Frontal cortex (tissue), 4 donors: ENCODE results near the gene RASGRF2. TPM values are rescaled to one million over a fixed set of nuclear protein-coding genes. Genes with fewer than 3 reads are reported as not detected.
A peak's percentile ranks its signal among the peaks of the same experiment; 100 is the strongest.

ENCODE experiments used
- DNase-seq, 2 donors: peaks; one replicate each; pipeline ENCODE4 v3.0.0; 2012; ENCODE audit warnings: low spot score in 2 of 2
- FAIRE-seq: peaks from 2 replicates; lab custom pipeline; 2012; peaks lifted over from hg19 to GRCh38; lab: Jason Lieb, UNC
- total RNA-seq: library from RNA; depleted of rRNA; stranded (reverse); fragments of >200 nt; gene quantifications from one replicate; pipeline ENCODE4 v1.2.3, GENCODE V29; 2014
- donor health status: control.
- donor health status: control.
- donor health status: control.

RASGRF2 gene, protein sequence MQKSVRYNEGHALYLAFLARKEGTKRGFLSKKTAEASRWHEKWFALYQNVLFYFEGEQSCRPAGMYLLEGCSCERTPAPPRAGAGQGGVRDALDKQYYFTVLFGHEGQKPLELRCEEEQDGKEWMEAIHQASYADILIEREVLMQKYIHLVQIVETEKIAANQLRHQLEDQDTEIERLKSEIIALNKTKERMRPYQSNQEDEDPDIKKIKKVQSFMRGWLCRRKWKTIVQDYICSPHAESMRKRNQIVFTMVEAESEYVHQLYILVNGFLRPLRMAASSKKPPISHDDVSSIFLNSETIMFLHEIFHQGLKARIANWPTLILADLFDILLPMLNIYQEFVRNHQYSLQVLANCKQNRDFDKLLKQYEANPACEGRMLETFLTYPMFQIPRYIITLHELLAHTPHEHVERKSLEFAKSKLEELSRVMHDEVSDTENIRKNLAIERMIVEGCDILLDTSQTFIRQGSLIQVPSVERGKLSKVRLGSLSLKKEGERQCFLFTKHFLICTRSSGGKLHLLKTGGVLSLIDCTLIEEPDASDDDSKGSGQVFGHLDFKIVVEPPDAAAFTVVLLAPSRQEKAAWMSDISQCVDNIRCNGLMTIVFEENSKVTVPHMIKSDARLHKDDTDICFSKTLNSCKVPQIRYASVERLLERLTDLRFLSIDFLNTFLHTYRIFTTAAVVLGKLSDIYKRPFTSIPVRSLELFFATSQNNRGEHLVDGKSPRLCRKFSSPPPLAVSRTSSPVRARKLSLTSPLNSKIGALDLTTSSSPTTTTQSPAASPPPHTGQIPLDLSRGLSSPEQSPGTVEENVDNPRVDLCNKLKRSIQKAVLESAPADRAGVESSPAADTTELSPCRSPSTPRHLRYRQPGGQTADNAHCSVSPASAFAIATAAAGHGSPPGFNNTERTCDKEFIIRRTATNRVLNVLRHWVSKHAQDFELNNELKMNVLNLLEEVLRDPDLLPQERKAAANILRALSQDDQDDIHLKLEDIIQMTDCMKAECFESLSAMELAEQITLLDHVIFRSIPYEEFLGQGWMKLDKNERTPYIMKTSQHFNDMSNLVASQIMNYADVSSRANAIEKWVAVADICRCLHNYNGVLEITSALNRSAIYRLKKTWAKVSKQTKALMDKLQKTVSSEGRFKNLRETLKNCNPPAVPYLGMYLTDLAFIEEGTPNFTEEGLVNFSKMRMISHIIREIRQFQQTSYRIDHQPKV (N-terminal part only)
- 12.2 TPM for total RNA-seq

GRCh38 chr5:80959768-80960442 lies at the start of gene RASGRF2:
RASGRF2 (plus strand) TSS chr5:80960363; CDS start chr5:80960739, 376 bp downstream.
- DNase-seq, result peak; percentile 59 to 67
- FAIRE-seq, result no peak

GRCh38 chr5:80912479-80912878 lies 47.7 kb upstream of the RASGRF2 start:
- DNase-seq (no peak), FAIRE-seq (no peak)

- no peak for DNase-seq
- FAIRE-seq, result no peak
These were observed 44.4 kb upstream of the RASGRF2 start for GRCh38 chr5:80915716-80916115.

DNA sequence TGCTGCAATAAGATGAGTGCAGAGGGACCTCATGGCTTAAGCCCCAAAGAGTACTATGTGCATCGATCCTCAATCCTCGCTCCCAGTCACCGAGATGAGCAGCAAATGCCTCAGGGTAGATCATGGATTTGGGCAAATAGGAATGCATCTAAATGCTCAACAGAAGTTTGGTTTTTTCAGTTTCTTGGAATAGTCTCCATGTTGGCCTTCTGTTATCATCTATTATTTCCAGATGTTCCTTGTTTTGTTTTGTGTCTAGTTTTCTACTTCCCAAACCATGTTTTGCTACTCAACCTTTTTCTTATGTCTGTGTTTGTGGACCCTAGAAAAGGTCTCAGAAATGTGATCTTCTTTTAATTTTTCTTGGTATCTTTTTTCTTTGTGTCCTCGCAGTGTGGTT lies 43.5 kb upstream of the RASGRF2 start:
- no peak for FAIRE-seq

DNA sequence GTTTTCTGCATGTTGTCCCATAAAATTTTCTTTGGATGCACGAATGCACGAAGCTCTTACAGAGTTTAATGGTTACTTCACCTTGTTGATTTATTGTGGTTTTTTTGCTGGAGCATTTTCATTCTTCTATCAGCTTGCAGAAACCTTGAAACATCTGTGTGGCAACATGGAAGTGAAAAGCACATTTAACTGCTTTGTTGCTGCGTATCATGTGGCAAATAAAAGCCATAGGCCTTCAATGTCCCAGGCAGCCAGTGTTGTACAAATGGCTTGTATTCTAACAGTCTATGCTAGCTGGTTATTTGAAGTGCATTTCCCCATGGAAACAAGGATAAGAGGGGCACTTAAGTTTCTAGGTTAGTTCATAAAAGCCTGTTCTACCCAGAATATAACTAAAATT lies 42.5 kb upstream of the RASGRF2 start:
- FAIRE-seq, result no peak
- no peak for DNase-seq

More for the DNA sequence above, 43.5 kb upstream of the RASGRF2 start:
- DNase-seq, result no peak

DNA sequence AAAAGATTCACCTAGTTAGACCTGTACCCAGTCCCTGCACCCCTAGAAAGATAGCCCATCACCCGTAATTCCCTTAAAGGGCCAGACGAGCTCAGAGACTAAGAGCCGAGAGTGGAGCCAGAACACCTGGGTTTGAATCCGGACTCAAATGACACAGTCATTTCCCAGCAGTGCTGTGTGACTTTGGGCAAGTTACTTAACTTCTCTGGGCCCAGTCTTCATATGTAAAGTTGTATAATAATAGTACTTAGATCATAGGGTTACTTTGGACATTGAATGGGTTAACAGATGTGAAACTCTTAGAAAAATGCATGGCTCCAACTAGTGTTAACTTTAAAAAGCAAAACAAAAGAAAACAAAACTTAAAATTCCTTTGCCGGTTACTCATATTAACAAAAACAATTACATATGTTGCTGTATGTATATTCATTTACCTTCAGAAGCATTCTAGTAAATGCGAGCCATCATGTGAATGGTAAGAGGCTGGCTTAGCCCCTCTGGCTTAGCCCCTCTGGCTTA lies 40.4 kb upstream of the RASGRF2 start:
- DNase-seq (no peak), FAIRE-seq (no peak)

DNA sequence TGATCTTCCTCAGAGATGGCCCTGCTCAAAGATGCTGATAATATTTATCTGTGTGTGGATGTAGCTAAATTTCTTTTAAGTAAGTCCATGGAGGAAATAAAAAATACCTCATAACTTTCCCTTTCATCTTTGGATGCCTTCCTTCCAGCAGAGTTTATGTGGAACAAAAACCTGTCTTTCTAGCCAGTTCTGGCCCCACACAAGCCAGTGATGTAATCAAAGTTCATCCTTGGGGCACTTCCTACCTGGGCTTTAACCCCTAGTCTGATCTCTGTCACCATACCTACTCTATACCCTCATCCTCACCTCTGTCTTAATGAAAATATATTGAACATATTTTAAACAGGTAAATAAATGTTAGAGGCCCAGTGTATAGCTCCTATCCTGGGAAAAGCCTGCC lies 39.8 kb upstream of the RASGRF2 start:
- DNase-seq (no peak), FAIRE-seq (no peak)

GRCh38 chr5:80921026-80921425 lies 39.1 kb upstream of the RASGRF2 start:
- DNase-seq (no peak), FAIRE-seq (no peak)

DNA sequence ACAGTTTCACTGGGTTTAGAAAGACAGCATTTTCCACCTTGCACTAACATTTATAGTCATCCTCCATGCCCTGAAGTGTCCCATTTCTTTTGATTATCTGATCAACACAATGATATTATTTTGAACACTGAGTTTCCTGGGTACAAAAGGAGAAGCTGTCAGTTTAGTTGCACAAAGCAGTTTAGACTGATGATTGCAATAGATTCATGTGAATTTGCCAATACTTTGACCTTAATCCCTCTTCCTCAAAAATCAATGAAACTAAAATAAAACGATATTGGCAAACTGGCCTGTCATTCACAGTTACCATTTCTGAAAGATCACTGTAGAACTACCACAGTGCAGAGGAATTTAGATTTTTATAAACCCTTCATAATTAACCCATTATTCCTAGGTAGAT lies 34.2 kb upstream of the RASGRF2 start:
- no peak for DNase-seq
- FAIRE-seq, result no peak

DNA sequence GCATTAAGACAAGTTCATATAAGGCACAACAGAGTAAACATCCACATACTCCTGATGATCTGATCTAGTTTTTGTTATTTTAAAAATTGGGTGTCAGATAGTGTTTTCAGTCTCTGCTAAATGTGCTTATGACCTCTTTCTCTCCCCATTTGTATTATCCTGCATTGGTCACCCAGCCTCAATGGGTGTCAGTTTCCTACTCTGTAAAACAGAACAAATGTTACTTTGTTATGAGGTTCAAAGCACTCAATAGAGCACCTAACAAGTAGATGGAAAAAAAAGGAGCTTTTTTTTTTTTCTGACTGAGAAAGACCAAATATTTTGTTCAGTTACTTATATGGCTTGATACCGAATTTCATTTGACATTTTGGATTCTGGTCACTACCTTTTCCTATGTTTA lies 33.6 kb upstream of the RASGRF2 start:
- FAIRE-seq (peak; percentile 10), DNase-seq (no peak)

GRCh38 chr5:80926979-80927656 lies 33.0 kb upstream of the RASGRF2 start:
- FAIRE-seq (no peak), DNase-seq (no peak)

- FAIRE-seq, result no peak
- no peak for DNase-seq
These were observed 32.1 kb upstream of the RASGRF2 start for GRCh38 chr5:80928073-80928472.

DNA sequence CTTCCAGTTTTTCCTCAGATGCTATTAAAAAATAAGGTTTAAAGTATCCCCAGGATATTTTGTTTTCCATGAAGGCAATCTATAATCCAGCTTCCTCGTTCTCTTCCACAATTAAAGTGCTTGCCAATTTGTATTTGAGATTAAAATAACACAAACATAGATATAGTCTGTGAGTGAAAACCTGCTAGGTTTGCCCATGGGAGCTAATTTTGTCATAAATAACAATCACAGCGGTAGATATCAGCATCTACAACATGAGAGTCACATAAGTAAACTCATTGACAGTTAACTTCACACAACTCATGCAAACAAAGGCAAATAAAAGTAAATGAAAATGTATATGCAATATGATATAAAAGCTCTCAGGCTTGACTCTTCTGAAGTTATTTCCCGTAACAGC lies 29.2 kb upstream of the RASGRF2 start:
- no peak for DNase-seq
- no peak for FAIRE-seq

DNA sequence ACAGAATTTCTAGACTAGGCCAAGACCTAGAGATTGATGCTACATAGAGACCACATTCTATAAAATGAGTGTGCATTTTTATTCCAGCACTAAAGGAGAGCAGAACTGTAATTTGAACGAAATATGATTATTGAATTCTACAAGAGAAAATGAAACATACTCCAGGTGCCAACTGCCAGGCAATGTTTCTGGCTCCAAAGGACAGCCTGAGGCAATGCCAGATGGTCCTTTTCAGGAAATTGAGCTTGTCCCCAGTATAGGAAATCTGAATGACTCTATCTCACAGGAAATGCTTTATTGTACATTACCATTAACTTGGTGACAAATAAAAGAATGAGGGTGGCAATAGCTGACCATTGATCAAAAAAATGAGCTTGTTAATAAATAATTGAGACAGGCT lies 28.8 kb upstream of the RASGRF2 start:
- no peak for DNase-seq
- no peak for FAIRE-seq

GRCh38 chr5:80933036-80933435 lies 27.1 kb upstream of the RASGRF2 start:
- no peak for FAIRE-seq
- DNase-seq, result no peak

DNA sequence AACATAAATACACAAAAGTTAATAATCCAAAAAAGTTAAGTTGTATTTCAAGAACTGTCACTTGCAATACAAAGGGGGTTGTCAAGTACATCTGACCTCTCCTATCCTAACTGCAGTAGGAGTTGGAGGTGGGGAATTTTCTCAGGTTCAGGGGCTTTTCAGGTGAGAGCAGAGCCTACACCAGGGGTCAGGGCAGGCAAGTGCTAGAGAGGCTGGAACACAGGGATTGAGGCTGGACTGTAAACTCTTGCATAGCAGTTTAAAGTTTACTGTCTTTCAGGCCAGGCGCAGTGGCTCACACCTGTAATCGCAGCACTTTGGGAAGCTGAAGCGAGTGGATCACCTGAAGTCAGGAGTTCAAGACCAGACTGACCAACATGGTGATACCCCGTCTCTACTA lies 25.4 kb upstream of the RASGRF2 start:
- DNase-seq (no peak), FAIRE-seq (no peak)

GRCh38 chr5:80935811-80936385 lies 24.3 kb upstream of the RASGRF2 start:
- FAIRE-seq (no peak), DNase-seq (no peak)

GRCh38 chr5:80936881-80937280 lies 23.3 kb upstream of the RASGRF2 start:
- DNase-seq (no peak), FAIRE-seq (no peak)
